ENCODE measurements around the gene GSS. TPM values are rescaled to one million over a fixed set of nuclear protein-coding genes. Genes with fewer than 3 reads are reported as not detected.

GSS gene
- total RNA-seq, 1 experiment from 2014 or later = 95.9 TPM

DNA sequence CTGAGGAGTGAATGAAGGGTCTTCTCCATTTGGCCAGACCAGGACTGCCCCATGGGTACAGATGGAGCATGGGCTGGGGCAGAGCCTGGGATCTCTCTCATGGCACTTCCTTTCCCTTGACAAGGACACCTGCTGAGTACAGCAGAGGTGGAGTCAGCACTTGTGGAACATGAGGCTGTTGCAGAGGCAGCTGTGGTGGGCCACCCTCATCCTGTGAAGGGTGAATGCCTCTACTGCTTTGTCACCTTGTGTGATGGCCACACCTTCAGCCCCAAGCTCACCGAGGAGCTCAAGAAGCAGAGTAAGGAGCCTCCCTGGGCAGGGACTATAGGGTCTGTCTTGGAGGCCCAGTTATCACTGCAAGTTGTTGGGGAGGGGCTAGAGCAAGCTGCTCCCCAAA, 29.6 kb downstream of the GSS start:
- Histone ChIP-seq H3K4me2 (ENCODE audit: low read length) (no peak overlapping the region), H3K4me1 (ENCODE audit: insufficient read depth, low read length) (peaks cover 40% of the 10 kb centered on the region), H3K4me3 (ENCODE audit: low read length) (no peak overlapping the region), H4K20me1 (ENCODE audit: low read length) (no peaks in the 10 kb centered on the region), H3K79me2 (ENCODE audit: low read length) (no peaks in the 10 kb centered on the region), H3K27ac (ENCODE audit: low read length) (no peak overlapping the region), H3K9me3 (ENCODE audit: low read length) (no peaks in the 10 kb centered on the region), H3K36me3 (ENCODE audit: low read depth, low read length) (peaks cover 63% of the 10 kb centered on the region), H3K9ac (ENCODE audit: low read length) (no peak overlapping the region), H3K9me2 (replicated peaks; ENCODE audit: low read length) (no peaks in the 10 kb centered on the region), H2AFZ (ENCODE audit: low read length) (no peak overlapping the region), H3F3A (ENCODE audit: low read length, unreplicated experiment) (no peaks in the 10 kb centered on the region), H3K27me3 (ENCODE audit: low read length) (no peaks in the 10 kb centered on the region)
- BruUV-seq (replicated peaks) = no TSS peak
- DNase-seq (no peak), ATAC-seq (no peak)
- ChIA-PET CTCF (no interaction called here), POLR2A (ENCODE audit: unreplicated experiment) (no interaction called here)
- TF ChIP-seq EZH2 (IDR thresholded peaks at IDR 0.05; ENCODE audit: low read length, unreplicated experiment) = no peak
- no peak for TF ChIP-seq EZH2phosphoT487 (IDR thresholded peaks at IDR 0.05; ENCODE audit: borderline replicate concordance, low read length)
- TF ChIP-seq, protein P1, sequence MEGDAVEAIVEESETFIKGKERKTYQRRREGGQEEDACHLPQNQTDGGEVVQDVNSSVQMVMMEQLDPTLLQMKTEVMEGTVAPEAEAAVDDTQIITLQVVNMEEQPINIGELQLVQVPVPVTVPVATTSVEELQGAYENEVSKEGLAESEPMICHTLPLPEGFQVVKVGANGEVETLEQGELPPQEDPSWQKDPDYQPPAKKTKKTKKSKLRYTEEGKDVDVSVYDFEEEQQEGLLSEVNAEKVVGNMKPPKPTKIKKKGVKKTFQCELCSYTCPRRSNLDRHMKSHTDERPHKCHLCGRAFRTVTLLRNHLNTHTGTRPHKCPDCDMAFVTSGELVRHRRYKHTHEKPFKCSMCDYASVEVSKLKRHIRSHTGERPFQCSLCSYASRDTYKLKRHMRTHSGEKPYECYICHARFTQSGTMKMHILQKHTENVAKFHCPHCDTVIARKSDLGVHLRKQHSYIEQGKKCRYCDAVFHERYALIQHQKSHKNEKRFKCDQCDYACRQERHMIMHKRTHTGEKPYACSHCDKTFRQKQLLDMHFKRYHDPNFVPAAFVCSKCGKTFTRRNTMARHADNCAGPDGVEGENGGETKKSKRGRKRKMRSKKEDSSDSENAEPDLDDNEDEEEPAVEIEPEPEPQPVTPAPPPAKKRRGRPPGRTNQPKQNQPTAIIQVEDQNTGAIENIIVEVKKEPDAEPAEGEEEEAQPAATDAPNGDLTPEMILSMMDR (conservative IDR thresholded peaks at IDR 0.05; ENCODE audit: low read depth, low read length) = no peak
- intact Hi-C loops (cut with micrococcal nuclease) = no loop called here

GRCh38 chr20:34925341-34925740, 30.3 kb downstream of the GSS start:
- POLR2A ChIA-PET (ENCODE audit: unreplicated experiment) = no interaction called here

DNA sequence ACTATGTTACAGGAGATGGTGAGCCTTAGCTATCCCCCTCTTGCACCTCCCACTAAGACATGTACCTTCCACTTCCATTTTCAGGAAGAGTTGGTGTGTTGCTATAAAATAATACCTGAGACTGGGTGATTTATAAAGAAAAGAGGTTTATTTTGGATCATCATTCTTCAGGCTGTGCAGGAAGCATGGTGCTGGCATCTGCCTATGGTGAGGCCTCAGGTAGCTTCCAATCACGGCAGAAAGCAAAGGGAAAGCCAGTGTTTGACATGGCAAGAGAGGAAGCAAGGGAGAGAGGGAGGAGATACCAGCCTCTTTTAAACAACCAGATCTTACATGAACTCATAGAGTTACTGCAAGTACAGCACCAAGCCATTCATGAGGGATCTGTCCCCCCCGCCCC, 32.2 kb downstream of the GSS start:
- intact Hi-C loops (cut with micrococcal nuclease) = no loop called here
- Histone ChIP-seq H3K79me2 (ENCODE audit: low read length) (no peaks in the 10 kb centered on the region), H3K4me3 (ENCODE audit: low read length) (0 out of 2 replicates have a peak overlapping the region, but pooled peaks have one; percentile 0), H3K27me3 (ENCODE audit: low read length) (no peaks in the 10 kb centered on the region), H3F3A (ENCODE audit: low read length, unreplicated experiment) (no peaks in the 10 kb centered on the region), H3K9me3 (ENCODE audit: low read length) (no peaks in the 10 kb centered on the region), H3K4me2 (ENCODE audit: low read length) (peak overlapping the region; percentile 38), H3K9me2 (replicated peaks; ENCODE audit: low read length) (no peaks in the 10 kb centered on the region), H3K4me1 (ENCODE audit: insufficient read depth, low read length) (peaks cover 44% of the 10 kb centered on the region), H4K20me1 (ENCODE audit: low read length) (no peaks in the 10 kb centered on the region), H3K36me3 (ENCODE audit: low read depth, low read length) (peaks cover 62% of the 10 kb centered on the region), H3K27ac (ENCODE audit: low read length) (peak overlapping the region; percentile 50), H2AFZ (ENCODE audit: low read length) (no peak overlapping the region), H3K9ac (ENCODE audit: low read length) (no peak overlapping the region)
- TF ChIP-seq, protein P1 (conservative IDR thresholded peaks at IDR 0.05; ENCODE audit: low read depth, low read length) = no peak
- TF ChIP-seq EZH2phosphoT487 (IDR thresholded peaks at IDR 0.05; ENCODE audit: borderline replicate concordance, low read length) = no peak
- TF ChIP-seq EZH2 (IDR thresholded peaks at IDR 0.05; ENCODE audit: low read length, unreplicated experiment) = no peak
- CTCF ChIA-PET = no interaction called here
- ATAC-seq (no peak), DNase-seq (no peak)
- BruUV-seq (replicated peaks) = no TSS peak
- POLR2A ChIA-PET (ENCODE audit: unreplicated experiment) = no interaction called here

More at GRCh38 chr20:34925341-34925740, 30.3 kb downstream of the GSS start:
- no peak for DNase-seq
- peaks cover 40% of the 10 kb centered on the region for H3K4me1 ChIP-seq (ENCODE audit: insufficient read depth, low read length)
- no peak overlapping the region for H2AFZ ChIP-seq (ENCODE audit: low read length)
- CTCF ChIA-PET = no interaction called here
- TF ChIP-seq EZH2phosphoT487 (IDR thresholded peaks at IDR 0.05; ENCODE audit: borderline replicate concordance, low read length) (no peak), EZH2 (IDR thresholded peaks at IDR 0.05; ENCODE audit: low read length, unreplicated experiment) (no peak)
- TF ChIP-seq, protein P1 (conservative IDR thresholded peaks at IDR 0.05; ENCODE audit: low read depth, low read length) = no peak
- peaks cover 70% of the 10 kb centered on the region for H3K36me3 ChIP-seq (ENCODE audit: low read depth, low read length)
- H3K9me2 ChIP-seq (replicated peaks; ENCODE audit: low read length) = no peaks in the 10 kb centered on the region
- H3K9me3 ChIP-seq (ENCODE audit: low read length) = no peaks in the 10 kb centered on the region
- no peak overlapping the region for H3K4me2 ChIP-seq (ENCODE audit: low read length)
- H3K9ac ChIP-seq (ENCODE audit: low read length) = no peak overlapping the region
- H3K4me3 ChIP-seq (ENCODE audit: low read length) = no peak overlapping the region
- no peak overlapping the region for H3K27ac ChIP-seq (ENCODE audit: low read length)
- H3F3A ChIP-seq (ENCODE audit: low read length, unreplicated experiment) = no peaks in the 10 kb centered on the region
- BruUV-seq (replicated peaks) = no TSS peak
- H3K27me3 ChIP-seq (ENCODE audit: low read length) = no peaks in the 10 kb centered on the region
- H4K20me1 ChIP-seq (ENCODE audit: low read length) = no peaks in the 10 kb centered on the region
- intact Hi-C loops (cut with micrococcal nuclease) = no loop called here
- no peaks in the 10 kb centered on the region for H3K79me2 ChIP-seq (ENCODE audit: low read length)
- no peak for ATAC-seq
